Gastroesophageal sphincter (tissue), 4 donors: Measurements from ENCODE around the gene ADGRB2. TPM values are rescaled to one million over a fixed set of nuclear protein-coding genes. Genes with fewer than 3 reads are reported as not detected.
A peak's percentile ranks its signal among the peaks of the same experiment; 100 is the strongest.

Experiments
- ATAC-seq: fragments of 150-250 bp; one replicate; pipeline ENCODE4 v1.9.1; 2016; ENCODE audit warnings: mild to moderate bottlenecking, moderate library complexity
- H3K27ac ChIP-seq, 4 donors: fragments of 200-600 bp; sonication (generic) in 3 of 4; 1 replicate in 3 of 4; 2 replicates in 1 of 4; pipeline ENCODE4 v1.5.1; 2016 to 2019
- H3K27me3 ChIP-seq: fragments of 200-600 bp; sonication (generic); one replicate; pipeline ENCODE4 v1.5.1; 2019
- H3K36me3 ChIP-seq, 2 donors: fragments of 200-600 bp; sonication (generic); one replicate each; pipeline ENCODE4 v1.5.1; 2019; ENCODE audit warnings: control low read depth in 1 of 2
- H3K4me1 ChIP-seq, 3 donors: fragments of 200-600 bp; sonication (generic); 1 replicate in 2 of 3; 2 replicates in 1 of 3; pipeline ENCODE4 v1.5.1; 2016 to 2019; ENCODE audit warnings: control low read depth in 2 of 3
- H3K4me3 ChIP-seq, 2 donors: fragments of 200-600 bp; sonication (generic); one replicate each; pipeline ENCODE4 v1.5.1; 2019; ENCODE audit warnings: mild to moderate bottlenecking in 1 of 2, moderate library complexity in 1 of 2
- H3K9me3 ChIP-seq, 3 donors: fragments of 200-600 bp; sonication (generic); one replicate each; pipeline ENCODE4 v1.5.1; 2017 to 2019; ENCODE audit warnings: control low read depth in 2 of 3
- CTCF ChIP-seq, 4 experiments: fragments of 200-600 bp in 2 of 4; fragments of 450-650 bp in 2 of 4; sonication (generic) in 1 of 4; IDR thresholded peaks; one replicate each; pipeline ENCODE4 v1.5.1; 2017 to 2019; ENCODE audit warnings: antibody characterized with exemption in 4 of 4, mild to moderate bottlenecking in 2 of 4, moderate library complexity in 2 of 4
- EP300 ChIP-seq: sonication (generic); formaldehyde crosslinking; IDR thresholded peaks from one replicate; pipeline ENCODE4 v1.6.1; 2017; ENCODE audit warnings: antibody characterized with exemption, mild to moderate bottlenecking
- POLR2A ChIP-seq, 2 donors: fragments of 450-650 bp; IDR thresholded peaks; one replicate each; pipeline ENCODE4 v1.6.1; 2017; ENCODE audit warnings: antibody characterized with exemption in 2 of 2, mild to moderate bottlenecking in 2 of 2, moderate library complexity in 1 of 2
- POLR2AphosphoS5 ChIP-seq: sonication (generic); formaldehyde crosslinking; IDR thresholded peaks from one replicate; pipeline ENCODE4 v1.6.1; 2017; ENCODE audit warnings: antibody characterized with exemption
- WGBS, 2 donors: methylation state at CpG; one replicate each; pipeline ENCODE4 v1.1.5; 2018; ENCODE audit warnings: low coverage in 1 of 2; 5-methylcytosine and 5-hydroxymethylcytosine counted together
- total RNA-seq, 4 donors: library from RNA; depleted of rRNA; stranded (reverse); fragments of >200 nt; gene quantifications; one replicate each; pipeline ENCODE4 v1.1.0, GENCODE V29; 2016

Gene ADGRB2
- total RNA-seq, 4 donors from 2014 or later = 1.7 to 6.0 (median 3.2) TPM

- 100% methylated on average over 1 of the region's 13 CpGs; no CpG with 5 or more reads in 1 of the 2 donors for WGBS, 2 donors
- H3K27ac ChIP-seq = no peak overlapping the region
- no peak for ATAC-seq
- H3K36me3 ChIP-seq = no peaks in the 10 kb centered on the region
- TF ChIP-seq POLR2AphosphoS5 (peak; percentile 12), CTCF (IDR thresholded peaks at IDR 0.05) (no peak), POLR2A (IDR thresholded peaks at IDR 0.05) (no peak)
- no peaks in the 10 kb centered on the region for H3K4me1 ChIP-seq
- H3K4me3 ChIP-seq = no peak overlapping the region
- H3K9me3 ChIP-seq = no peaks in the 10 kb centered on the region
- peaks cover 40% of the 10 kb centered on the region for H3K27me3 ChIP-seq
These were observed 31.9 kb upstream of the ADGRB2 start for GRCh38 chr1:31795801-31796621.

- ATAC-seq = no peak
- Histone ChIP-seq H3K4me1 (no peaks in the 10 kb centered on the region), H3K36me3 (no peaks in the 10 kb centered on the region), H3K27me3 (peaks cover 40% of the 10 kb centered on the region), H3K9me3 (no peaks in the 10 kb centered on the region), H3K27ac (no peak overlapping the region), H3K4me3 (no peak overlapping the region)
- TF ChIP-seq POLR2AphosphoS5 (no peak), EP300 (no peak), POLR2A (IDR thresholded peaks at IDR 0.05) (no peak), CTCF (IDR thresholded peaks at IDR 0.05) (no peak)
- 70 to 100% methylated on average over 1 to 2 of the region's 2 CpGs for WGBS, 2 donors
These were observed 31.0 kb upstream of the ADGRB2 start for GRCh38 chr1:31795096-31795675.

- TF ChIP-seq POLR2AphosphoS5 = no peak
- TF ChIP-seq EP300 = no peak
- TF ChIP-seq CTCF (IDR thresholded peaks at IDR 0.05) = no peak
- no peak for TF ChIP-seq POLR2A (IDR thresholded peaks at IDR 0.05)
- peaks cover 0 to 9% (median 4%) of the 10 kb centered on the region in 3 donors for H3K4me1 ChIP-seq
- peaks cover 40% of the 10 kb centered on the region for H3K27me3 ChIP-seq
- WGBS, 2 donors = 71 to 81% methylated on average over 4 to 5 of the region's 13 CpGs
- no peaks in the 10 kb centered on the region for H3K9me3 ChIP-seq
- no peaks in the 10 kb centered on the region for H3K36me3 ChIP-seq
- H3K27ac ChIP-seq = no peak overlapping the region
- ATAC-seq = no peak
- H3K4me3 ChIP-seq = no peak overlapping the region
These were observed 29.6 kb upstream of the ADGRB2 start for GRCh38 chr1:31793586-31794285.

- H3K27ac ChIP-seq = no peak overlapping the region
These were observed 28.9 kb upstream of the ADGRB2 start for GRCh38 chr1:31793086-31793485.

More at GRCh38 chr1:31793086-31793485, 28.9 kb upstream of the ADGRB2 start:
- Histone ChIP-seq H3K27me3 (peaks cover 35% of the 10 kb centered on the region), H3K36me3 (no peaks in the 10 kb centered on the region), H3K4me1 (peaks cover 0 to 15% (median 4%) of the 10 kb centered on the region in 3 donors), H3K4me3 (no peak overlapping the region), H3K9me3 (no peaks in the 10 kb centered on the region)
- no peak for ATAC-seq
- WGBS, 2 donors = 100% methylated on average over 2 of the region's 6 CpGs; no CpG with 5 or more reads in 1 of the 2 donors
- TF ChIP-seq EP300 = no peak
- no peak for TF ChIP-seq CTCF (IDR thresholded peaks at IDR 0.05)
- no peak for TF ChIP-seq POLR2AphosphoS5
- TF ChIP-seq POLR2A (IDR thresholded peaks at IDR 0.05) = no peak
